ENCODE results near the gene CFAP65.

GRCh38 chr2:219030177-219030940 lies 11.0 kb downstream of the CFAP65 start:
- TF ChIP-seq CTCF (IDR thresholded peaks at IDR 0.05) (no peak), POLR2A (IDR thresholded peaks at IDR 0.05) (no peak)
